Measurements from ENCODE around the gene ANKRD55.
A peak's percentile ranks its signal among the peaks of the same experiment; 100 is the strongest.
"Not testable (repeated sequence)": the region's sequence is repeated elsewhere in the genome, so short reads cannot be mapped to it uniquely, and the experiment has no call there.

Gene ANKRD55

DNA sequence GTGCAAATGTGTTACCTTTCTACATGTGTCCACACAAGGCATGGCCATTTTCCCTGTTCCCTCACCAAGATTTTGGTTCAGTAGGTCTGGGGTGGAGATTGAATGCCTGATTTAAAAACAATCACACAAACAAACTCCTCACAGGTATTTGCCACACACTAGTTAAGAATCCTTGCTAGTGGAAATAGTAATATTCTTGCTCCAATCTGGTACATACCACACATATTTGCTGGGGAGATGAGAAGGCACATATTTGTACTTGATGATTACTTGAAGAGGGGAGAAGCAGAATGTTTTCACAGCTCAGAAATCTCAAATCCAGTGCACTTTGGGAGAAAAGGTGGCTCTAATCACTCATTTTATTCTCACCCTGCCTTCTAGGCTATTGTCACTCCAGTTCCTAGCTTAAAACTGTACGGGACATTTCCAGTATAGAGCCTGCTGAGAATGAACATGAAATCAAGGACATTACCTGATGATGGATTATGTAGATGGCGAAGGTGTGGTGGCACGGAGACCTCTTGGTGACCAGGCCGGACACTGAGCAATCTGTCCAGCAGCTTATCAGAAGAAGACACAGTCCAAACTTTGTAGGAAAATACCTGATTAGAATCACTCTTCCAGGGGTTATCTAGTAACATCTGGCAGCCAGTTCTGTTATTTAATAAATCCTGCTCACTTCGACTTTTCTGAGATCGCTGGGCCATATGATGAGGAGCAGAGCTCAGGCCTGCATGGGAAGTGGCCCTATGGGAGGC lies 122.3 kb downstream of the ANKRD55 start:
- no peak for DNase-seq (ENCODE audit: low read depth in 1 of 2, low spot score in 1 of 2)

- no peak for DNase-seq (ENCODE audit: low read depth in 1 of 2, low spot score in 1 of 2)
These were observed 124.9 kb downstream of the ANKRD55 start for GRCh38 chr5:56108246-56108645.

DNA sequence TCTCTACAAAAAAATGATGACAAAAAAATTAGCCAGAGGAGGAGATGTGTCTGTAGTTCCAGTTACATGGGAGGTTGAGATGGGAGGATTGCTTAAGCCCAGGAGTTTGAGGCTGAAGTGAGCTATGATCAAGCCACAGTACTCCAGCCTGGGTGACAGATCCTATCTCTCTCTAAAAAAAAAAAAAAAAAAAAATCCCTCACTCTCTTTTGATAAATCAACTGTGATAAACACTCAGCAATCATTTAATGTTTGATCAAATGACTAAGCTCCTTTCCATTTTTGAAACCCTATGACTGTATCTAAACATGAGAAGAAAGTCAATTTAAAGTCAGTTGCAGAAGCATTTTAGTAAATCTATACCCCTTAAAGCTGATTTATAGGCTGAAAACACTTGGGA lies 126.3 kb downstream of the ANKRD55 start:
- no peak for DNase-seq (ENCODE audit: low read depth in 1 of 2, low spot score in 1 of 2)

- DNase-seq (ENCODE audit: low read depth in 1 of 2, low spot score in 1 of 2), result no peak
These were observed 127.4 kb downstream of the ANKRD55 start for GRCh38 chr5:56105511-56106291.

DNA sequence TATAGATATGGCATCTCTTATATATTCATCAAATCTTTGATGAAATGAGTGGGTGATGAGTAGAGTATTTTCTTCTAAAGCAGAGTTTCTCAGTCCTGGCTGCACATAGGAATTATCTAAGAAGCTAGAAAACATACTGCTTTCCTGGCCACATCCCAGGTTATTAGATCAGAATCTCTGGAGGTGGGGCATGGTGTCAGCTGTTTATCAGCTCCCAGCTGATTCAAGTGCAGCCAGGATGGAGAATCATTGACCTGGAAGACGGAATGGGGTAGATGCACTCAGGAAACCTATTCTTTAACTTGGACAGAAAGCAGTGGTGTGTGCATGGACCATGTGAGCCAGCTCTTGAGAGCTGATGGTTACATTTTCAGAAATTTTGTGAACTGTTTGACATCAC lies 130.2 kb downstream of the ANKRD55 start:
- no peak for DNase-seq (ENCODE audit: low read depth in 1 of 2, low spot score in 1 of 2)

DNA sequence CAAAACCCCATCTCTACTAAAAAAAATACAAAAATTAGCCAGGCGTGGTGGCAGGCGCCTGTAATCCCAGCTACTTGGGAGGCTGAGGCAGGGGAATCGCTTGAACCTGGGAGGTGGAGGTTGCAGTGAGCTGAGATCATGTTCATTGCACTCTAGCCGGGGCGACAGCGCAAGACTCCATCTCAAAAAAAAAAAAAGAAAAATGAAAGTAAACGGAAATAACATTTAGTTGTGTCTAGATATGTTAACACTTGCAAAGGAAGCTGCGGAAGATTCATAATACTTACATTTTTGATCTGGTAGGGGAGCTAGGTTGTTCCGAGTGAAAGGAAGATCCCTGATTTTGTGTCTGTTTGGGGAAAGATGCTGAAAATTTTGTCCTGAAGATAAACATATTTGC lies 130.9 kb downstream of the ANKRD55 start:
- not testable (repeated sequence) for DNase-seq (ENCODE audit: low read depth in 1 of 2, low spot score in 1 of 2)

GRCh38 chr5:56101180-56101579 lies 131.9 kb downstream of the ANKRD55 start:
- no peak for DNase-seq (ENCODE audit: low read depth in 1 of 2, low spot score in 1 of 2)

DNA sequence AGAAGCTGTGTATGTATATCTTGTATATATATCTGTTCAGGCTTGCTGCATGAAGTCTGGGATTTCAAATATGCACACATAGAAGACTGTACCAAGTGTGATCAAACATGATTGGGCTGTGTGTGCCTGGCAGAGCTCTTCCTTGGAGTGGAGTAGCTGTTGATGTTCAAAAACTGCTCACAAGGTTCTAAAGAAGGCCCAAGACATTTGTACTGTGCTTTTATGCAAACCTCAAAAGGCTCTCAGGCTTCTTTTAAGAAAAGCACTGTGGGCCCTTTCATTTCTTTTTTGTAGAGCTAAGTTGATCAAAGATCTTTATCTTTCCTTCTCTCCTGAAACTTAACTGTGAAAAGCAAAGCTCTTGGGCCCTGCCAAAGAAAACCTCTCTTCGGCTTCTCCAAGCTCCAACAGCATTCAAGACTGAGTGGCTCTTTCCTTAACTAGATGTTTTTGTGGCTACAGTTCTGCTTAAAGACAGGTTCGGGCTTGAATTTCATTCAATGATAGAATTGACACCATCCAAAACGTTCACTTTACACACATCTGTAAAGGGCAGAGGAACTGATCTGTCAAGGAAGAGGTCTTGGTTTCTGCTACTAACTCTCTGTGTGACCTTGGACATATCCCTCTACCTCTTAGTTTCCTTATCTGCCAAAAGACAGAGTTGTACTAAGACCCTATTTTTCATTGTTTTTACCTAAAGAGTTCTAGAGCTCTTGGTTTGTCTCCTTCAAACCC lies 132.5 kb downstream of the ANKRD55 start:
- no peak for DNase-seq (ENCODE audit: low read depth in 1 of 2, low spot score in 1 of 2)

DNA sequence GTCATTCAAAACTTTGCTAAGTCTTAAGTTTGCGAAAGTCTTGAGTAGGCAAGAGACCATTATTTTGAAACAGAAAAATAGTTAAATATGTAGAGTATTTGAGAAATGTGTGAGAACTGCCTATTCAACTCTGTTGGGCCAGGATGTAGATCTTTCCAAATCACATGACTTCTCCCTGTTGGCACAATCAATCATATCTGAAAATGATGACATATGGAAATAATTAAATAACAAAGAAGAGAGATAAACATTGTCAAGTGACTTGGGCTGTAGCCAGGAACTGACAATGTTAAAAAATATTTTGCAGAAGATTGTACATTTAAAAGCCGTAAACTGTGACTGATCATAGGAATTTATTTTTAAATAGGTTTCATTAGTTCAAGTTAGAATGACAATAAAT lies 133.8 kb downstream of the ANKRD55 start:
- DNase-seq (ENCODE audit: low read depth in 1 of 2, low spot score in 1 of 2), result no peak

GRCh38 chr5:56097055-56097454 lies 136.1 kb downstream of the ANKRD55 start:
- no peak for DNase-seq (ENCODE audit: low read depth in 1 of 2, low spot score in 1 of 2)

DNA sequence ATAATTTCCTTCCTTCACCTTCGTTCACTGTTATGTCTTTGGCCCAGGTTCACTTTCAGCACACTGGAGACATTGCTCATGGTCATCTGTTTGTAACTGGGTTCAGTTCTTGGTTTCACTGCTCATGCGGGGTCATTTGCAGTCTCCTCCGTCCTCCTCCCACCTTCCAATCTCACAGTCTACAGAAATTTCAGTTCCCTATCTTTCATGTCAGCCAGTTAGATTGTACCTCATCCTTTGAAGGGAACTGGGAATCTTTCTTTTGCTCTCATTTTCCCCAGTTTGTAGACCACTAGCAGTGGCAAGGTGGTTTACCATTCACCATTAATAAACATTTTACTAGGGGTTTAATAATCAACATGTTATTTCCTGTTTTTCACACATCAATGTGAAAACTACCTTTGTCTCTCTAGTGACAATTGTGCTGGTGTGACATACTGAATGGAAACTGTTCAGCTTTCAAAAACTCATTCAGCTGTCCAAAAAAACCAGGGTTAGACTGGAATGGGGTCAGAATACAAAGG lies 137.5 kb downstream of the ANKRD55 start:
- DNase-seq (ENCODE audit: low read depth in 1 of 2, low spot score in 1 of 2), result no peak

DNA sequence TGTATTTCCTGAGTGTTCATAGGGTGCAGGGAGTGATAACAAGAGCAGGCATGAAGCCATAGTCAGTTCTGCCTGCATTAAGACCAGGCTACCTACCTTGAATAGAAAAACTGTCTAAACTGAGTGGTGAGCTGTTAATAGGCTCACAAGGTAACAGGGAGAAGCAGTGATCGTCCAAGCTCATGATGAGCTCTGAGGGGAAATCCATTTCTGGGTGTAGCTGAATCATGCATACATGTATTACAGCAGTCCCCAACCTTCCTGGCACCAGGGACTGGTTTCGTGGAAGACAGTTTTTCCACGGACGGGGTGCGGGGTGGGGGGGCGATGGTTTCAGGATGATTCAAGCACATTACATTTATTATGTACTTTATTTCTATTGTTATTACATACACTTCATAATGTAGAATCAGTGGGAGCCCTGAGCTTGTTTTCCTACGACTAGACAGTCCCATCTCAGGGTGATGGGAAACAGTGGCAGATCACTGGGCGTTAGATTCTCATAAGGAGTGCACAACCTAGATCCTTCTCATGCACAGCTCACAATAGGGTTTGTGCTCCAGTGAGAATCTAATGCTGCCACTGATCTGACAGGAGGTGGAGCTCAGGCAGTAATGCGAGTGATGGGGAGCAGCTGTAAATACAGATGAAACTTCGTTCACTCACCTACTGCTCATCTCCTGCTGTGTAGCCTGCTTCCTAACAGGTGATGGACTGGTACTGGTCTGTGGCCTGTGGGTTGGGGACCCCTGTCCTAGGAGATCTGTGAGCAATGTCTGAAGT lies 138.4 kb downstream of the ANKRD55 start:
- peak; percentile 50 to 81 for DNase-seq (ENCODE audit: low read depth in 1 of 2, low spot score in 1 of 2)

GRCh38 chr5:56093970-56094369 lies 139.2 kb downstream of the ANKRD55 start:
- no peak for DNase-seq (ENCODE audit: low read depth in 1 of 2, low spot score in 1 of 2)

DNA sequence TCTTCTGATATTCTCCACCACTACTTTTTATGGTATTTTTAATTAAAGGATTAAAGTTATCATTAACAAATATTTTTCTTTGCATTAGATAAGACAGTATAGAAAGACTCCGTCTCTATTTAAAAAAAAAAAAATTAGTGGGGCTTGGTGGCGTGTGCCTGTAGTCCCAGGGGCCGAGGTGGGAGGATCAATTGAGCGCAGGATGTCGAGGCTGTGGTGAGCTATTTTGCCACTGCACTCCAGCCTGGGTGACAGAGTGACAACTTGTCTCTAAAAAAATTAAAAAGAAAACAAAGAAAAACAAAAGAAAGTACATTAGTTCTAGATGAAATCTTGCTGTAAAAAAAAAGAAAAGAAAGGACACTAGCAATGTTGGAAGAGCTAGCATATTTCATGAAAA lies 141.0 kb downstream of the ANKRD55 start:
- no peak for DNase-seq (ENCODE audit: low read depth in 1 of 2, low spot score in 1 of 2)

- DNase-seq (ENCODE audit: low read depth in 1 of 2, low spot score in 1 of 2), result no peak
These were observed 141.5 kb downstream of the ANKRD55 start for GRCh38 chr5:56091664-56092063.

DNA sequence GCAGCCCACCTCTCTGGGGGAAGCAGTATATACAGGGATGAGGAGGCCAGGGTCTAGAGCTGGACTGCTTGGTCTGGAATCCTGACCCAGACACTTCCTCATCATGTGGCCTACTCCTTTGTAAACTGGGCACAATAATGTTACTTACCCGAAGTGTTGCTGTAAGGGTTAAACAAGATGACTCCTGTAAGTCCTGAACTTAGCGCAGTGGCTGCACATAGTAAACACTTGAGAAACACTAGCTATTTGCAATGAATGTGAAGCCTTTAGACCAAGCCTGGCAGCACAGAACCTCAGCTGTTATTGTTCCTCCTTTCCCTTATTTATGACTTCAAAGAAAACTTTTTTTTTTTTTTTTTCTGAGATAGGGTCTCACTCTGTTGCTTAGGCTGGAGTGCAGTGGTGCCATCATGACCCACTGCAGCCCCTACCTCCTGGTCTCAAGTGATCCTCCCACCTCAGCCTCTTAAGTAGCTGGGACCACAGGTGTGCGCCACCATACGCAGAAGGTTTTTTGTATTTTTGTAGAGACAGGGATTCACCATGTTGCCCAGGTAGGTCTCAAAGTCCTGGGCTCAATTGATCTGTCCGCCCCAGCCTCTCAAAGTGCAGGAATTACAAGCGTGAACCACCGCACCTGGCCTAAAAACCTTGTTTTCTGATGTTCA lies 142.2 kb downstream of the ANKRD55 start:
- DNase-seq (ENCODE audit: low read depth in 1 of 2, low spot score in 1 of 2), result no peak

- DNase-seq (ENCODE audit: low read depth in 1 of 2, low spot score in 1 of 2), result no peak
These were observed 143.9 kb downstream of the ANKRD55 start for GRCh38 chr5:56088967-56089829.

GRCh38 chr5:56088431-56088949 lies 144.6 kb downstream of the ANKRD55 start:
- DNase-seq (ENCODE audit: low read depth in 1 of 2, low spot score in 1 of 2), result no peak

DNA sequence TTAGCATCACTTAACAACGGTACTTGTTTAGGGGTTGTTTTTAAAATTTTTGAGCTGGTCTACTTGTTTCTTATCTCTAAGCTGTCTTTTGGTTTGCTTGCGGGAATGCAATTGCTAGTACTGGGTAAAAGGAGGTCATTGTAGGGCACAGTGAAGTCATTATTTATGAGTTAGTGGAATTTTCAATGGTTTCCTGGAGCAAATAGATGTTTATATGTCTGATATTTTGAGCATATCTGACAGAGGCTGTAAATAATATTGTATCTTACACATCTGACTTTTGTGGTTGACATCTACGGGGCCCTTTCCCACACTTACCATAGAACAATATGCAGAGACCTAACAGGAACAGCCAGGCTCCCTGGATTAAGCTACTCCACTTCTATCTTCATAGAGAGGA lies 147.9 kb downstream of the ANKRD55 start:
- no peak for DNase-seq (ENCODE audit: low read depth in 1 of 2, low spot score in 1 of 2)

Measured in activated CD4-positive, alpha-beta T cell treated with anti-CD3 and anti-CD28 coated beads, Interleukin-2, amount 50 U/mL, for 24 hours (primary cell).